GM19238 (cell line): ENCODE results near the gene IREB2.
A peak's percentile ranks its signal among the peaks of the same experiment; 100 is the strongest.
"Not testable (repeated sequence)": the region's sequence is repeated elsewhere in the genome, so short reads cannot be mapped to it uniquely, and the experiment has no call there.

Source experiments
- DNase-seq: peaks from one replicate; pipeline ENCODE4 v3.0.0; 2011; ENCODE audit warnings: low spot score; ENCODE audit not compliant: insufficient read length

Gene IREB2

DNA sequence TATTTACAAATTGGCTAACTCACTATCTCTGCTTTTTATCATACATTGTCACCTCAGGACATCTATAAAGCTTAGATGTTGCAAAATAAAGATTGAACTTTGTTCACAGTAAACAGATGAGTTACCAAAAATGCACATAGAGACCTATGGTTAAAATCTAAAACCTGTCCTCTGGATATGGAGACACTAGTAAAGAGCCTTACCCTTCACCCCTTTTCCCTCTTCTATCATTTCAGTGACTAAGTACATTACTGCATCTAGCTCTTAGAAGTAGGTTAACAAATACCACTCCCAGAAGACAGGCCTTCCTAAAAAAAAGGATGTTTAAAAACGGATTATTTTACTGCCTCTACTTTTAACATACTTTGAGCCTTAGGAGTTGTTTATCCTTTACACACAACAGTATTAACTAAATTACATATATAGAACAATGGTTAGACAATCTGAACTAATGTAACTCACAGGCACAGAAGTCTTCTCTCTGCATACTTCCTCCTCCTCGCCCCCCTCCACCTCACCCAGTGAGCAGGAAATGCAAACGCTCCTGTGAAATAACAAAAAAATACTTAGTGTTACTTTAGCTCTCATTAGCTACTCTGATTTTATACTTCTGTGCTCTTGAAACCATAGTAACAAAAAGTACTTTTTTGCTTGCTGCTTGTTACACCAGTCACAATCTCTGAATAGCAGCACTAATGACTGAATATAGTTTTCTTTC is 23.3 kb downstream of the IREB2 start:
- no peak for DNase-seq

DNA sequence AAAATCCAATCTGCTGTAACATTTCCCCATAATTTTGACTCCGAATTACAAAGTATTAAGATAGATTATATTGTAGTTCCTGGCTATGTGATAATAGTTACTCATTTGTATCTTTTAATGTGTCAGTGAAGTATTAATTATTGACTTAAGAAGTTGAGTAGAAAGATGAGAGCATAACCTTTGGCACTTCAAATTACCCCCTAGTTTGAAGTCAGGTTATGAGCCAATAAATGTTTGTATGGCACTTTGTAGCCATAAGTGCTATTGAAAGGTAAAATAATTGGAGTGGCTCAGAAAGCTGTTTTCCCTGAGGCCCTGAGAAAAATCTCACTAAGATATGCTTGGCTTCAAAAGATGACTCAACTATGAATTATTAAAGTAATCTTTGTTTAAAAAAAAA is 31.0 kb downstream of the IREB2 start:
- no peak for DNase-seq

DNA sequence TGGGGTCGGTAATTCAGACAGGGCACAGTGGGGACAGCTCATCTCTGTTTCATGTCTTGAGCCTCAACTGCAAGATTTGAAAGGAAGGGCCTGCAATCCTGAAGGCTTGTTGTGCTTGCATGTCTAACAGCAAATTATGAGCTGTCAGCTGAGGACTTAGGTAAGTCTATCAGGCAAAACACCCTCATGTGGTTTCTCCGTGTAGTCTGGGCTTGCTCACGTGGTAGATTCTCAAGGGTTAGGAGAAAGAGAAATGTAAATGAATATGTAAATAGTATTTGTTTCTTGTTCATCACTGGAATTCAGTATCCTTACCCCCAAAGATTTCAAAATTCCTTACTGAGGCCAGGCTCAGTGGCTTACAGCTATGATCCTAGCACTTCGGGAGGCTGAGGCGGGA is 39.3 kb downstream of the IREB2 start:
- DNase-seq = no peak

DNA sequence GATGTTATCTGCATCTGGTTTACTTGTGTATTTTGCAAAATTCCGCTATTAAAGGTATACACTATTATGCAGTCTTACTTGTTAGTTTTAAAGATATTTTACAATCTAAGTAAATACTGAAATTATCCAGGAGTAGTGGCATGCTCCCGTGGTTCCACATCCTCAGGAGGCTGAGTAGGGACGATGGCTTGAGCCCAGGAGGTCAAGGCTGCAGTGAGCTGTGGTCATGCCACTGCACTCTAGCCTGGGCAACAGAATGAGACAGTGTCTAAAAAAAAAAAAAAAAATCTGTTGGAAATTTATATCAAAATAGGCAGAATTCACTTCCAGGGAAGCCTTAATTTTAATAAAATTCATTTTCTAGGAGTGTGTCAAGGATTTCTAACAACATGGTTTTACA is 41.6 kb downstream of the IREB2 start:
- no peak for DNase-seq

DNA sequence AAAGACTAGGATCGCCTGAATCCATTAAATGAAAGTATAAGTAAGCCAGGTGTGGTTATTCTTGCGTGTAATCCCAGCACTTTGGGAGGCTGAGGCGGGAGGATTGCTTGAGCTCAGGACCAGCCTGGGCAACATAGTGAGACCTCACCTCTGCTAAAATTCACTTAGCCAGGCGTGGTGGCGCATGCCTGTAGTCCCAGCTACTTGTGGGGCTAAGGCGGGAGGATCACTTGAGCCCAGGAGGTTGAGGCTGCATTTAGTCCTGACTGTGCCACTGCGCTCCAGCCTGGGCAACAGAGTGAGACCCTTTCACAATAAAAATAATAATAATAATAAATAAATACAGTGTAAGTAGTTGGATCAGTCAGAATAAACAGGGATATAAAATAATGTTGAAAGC is 43.9 kb downstream of the IREB2 start:
- DNase-seq = no peak

DNA sequence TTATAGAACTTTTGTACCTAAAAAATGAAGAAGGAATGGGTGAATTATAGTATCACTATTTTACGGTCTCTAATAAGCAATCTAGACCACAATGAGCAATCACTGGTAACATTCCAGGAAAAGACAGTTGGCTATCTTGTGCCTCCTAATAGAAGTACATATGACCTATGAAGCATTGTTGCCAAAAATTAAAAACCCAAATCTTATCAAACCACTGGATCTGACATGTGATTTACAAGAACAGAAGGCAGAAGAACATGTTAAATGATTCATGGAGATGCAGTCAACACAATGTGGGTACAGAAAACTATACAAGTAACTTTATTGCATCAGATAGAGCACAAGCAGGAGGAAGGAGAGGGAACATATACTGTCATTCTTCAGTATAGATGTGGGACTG is 54.9 kb downstream of the IREB2 start:
- DNase-seq = no peak

DNA sequence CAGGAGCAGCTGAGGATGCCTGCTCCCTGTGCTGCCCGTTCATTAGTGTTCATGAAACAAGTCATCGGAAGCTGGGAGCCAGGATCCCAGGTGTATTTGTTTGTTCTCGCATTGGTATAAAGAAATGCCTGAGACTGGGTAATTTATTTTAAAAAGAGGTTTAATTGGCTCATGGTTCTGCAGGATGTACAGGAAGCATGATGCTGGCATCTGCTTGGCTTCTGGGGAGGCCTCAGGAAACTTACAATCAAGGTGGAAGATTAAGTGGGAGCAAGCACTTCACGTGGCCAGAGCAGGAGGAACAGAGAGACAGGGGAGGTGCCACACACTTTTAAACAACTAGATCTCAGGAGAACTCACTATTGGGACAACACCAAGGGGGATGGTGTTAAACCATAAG is 63.8 kb downstream of the IREB2 start:
- no peak for DNase-seq

DNA sequence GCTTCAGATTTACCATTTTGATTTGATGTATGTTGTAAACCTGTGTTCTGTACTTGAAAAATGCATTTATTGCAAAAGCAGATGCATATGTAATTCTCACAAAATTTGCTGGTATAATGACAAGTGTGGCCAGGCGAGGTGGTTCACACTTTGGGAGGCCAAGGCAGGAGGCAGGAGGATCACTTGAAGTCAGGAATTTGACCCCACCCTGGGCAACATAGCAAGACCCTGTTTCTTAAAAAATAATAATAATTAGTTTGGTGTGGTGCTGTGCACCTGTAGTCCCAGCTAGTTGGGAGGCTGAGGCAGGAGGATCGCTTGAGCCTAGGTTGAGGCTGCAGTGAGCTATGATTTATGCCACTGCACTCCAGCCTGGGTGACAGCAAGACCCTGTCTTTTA is 64.6 kb downstream of the IREB2 start:
- no peak for DNase-seq

DNA sequence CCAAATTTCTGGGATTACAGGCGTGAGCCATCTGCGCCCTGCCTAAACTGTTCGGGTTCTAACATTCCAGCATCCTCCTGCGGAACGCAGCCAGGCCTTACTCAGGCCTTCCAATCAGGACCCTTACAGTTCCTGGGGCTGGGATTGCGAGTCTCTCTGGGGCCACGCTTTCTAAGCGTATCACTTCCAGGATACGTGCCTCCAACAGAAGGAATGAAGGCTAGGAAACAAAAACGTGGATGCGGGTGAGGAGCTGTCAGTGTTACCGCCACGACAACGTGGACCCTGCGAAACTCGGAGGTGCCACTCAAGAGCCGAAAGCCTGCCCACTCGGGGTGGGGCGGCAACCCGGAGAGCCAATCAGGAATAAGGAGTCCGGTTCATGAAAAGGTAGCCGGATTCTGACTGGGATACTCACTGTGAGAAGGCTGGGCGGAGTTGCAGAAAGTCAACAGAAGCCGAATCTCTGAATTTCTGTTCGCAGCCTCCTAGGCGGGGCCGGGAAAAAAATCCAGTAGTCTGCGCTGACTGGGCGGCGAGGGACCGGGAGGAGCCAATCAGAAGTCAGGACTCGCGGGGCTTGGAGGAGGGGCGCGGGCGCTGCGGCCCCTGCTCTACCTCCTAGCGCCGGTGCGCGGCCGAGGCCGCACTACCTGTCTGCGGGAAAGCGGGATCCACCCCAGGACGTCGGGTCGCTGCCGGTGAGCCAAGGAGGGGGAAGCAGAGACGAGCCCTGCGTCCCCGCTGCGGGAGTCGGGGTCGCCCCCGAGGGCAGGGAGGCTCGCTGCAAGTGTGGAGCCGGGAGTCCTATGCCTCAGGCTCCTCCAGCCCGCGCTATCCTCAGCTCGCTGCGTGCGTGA is 69.2 kb downstream of the IREB2 start, which contains the start of gene HYKK:
TSS of gene HYKK (plus strand) at position 607 of the 860 bp plus-strand sequence. CDS start 5,512 bp downstream, outside the sequence.
- DNase-seq = peak; percentile 82

DNA sequence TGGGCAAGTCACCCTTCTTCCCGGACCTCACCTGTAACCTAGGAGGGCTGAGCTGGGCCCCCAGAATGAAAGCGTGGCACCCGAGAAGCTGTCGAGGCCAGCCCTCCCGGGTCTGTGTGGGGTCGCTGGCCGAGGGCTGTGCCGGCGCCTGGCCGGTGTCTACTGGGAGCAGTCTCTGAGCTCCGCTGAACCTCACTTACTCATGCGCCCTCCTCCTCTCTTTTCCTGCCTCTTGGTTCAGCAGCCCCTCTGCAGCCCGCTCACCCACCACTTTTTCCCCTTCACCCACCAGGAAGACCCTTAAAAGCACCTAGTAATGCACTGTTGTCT is 69.8 kb downstream of the IREB2 start:
- DNase-seq = no peak

DNA sequence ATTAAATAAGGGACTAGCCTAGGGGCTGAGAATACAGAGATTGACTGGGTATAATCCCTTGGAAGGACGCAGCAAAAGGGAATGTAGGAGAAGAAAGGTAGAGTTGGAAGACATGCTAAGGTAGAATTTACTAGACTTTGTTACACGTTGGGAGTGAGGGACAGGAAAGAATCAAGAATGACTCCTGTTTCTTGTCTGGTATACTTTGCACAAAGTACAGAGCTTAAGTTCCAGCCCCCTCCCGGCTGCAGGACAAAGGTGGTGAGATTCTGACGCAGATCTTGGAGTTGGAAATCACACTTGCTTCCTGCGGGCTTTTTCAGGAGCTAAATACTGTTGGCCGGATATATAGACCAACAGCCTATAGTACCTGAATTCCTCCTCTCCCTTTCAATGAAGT is 70.3 kb downstream of the IREB2 start:
- no peak for DNase-seq

DNA sequence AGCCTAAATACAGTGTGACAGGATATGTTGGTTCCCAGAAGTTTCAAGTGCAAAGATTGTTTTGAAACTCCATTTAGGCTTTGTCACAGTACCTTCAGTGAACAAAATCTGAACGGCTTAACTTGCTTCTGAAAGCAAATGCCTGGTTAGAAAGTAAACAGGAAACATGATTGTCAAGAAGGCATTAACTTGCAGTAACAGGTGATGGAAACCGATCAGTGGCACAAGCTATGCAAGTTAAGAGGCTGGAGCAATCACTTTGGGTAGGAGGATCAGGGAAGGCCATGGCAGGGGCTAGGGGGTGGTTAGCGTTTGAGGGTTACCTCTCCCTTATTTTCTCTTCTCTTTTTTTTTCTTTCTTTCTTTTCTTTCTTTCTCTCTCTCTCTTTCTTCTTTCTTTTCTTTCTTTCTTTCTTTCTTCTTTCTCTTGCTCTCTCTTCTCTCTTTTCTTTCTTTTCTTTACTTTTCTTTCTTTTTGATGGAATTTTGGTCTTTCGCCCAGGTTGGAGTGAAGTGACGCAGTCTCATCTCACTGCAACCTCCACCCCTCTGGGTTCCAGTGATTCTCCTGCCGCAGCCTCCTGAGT is 71.8 kb downstream of the IREB2 start:
- DNase-seq = no peak

DNA sequence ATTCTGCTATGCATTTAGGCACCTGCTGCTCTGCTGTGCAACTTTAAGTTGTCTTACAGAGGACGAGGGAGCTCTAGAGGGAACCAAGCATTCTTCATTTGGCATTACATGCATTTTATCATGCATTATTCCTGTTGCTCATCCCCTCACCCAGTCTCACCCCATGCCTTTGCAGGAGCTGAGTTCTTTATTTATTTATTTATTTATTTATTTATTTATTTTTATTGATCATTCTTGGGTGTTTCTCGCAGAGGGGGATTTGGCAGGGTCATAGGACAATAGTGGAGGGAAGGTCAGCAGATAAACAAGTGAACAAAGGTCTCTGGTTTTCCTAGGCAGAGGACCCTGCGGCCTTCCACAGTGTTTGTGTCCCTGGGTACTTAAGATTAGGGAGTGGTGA is 82.0 kb downstream of the IREB2 start:
- not testable (repeated sequence) for DNase-seq

DNA sequence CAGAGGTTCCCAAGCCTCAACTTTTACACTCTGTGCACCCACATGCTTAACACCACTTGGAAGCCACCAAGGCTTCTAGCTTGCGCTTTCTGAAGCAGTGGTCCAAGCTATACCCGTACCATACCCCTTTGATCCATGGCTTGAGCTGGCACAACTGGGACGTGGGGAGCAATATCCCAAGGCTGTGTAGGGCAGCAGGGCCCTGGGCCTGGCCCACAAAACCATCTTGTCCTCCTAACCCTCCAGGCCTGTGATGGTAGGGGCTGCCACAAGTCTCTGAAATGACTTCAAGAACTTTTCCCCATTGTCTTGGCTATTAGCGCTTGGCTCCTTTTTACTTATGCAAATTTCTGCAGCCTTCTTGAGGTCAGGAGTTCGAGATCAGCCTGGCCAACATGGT is 86.2 kb downstream of the IREB2 start:
- DNase-seq = no peak

DNA sequence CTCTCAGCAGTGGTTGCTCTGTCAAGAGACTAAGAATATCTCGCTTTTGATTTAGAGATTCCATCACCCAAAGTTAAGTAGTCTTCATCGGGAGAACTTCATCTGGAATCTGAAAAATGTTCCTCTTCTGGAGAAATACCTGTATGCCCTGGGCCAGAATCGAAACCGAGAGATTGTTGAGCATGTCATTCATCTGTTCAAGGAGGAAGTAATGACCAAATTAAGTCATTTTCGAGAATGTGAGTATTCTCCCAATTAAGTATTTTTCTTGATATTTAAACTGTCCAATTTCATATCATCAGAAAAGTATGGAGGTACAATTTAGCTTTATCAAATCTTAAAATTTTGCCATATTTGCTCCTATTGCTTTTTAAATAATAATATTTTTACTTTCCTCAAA is 89.3 kb downstream of the IREB2 start:
- DNase-seq = no peak

DNA sequence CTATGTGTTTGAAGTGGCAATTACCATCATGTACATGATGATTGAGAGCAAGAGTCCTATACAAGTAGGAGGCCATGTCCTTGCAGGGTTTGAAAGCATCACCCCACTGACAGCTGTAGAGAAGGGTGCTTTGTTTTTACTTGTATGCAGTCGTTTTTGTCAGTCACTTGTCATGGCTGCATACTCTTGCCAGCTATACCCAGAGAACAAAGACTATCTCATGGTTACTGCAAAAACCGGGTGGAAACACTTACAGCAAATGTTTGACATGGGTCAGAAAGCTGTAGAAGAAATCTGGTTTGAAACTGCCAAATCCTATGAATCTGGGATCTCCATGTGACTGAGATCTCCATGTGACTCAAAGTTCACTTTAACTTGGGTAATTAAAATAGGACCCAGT is 95.3 kb downstream of the IREB2 start:
- DNase-seq = no peak

DNA sequence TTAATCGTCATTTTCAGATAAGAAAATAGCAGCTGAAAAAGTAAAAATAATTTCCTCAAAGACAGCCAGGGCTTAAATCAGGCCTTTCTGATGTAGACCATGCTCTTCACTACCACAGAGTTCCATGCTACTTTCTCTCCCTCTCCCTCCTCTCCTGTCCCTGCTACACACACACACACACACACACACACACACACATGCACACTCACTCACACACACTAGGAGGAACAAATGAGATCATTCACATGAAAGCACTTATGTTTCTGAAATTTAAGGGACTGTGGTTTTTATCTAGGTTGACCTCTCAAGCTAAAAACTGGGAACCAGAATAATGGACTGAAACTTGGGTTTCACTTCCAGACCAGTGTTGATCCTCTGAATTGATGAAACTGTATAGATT is 98.1 kb downstream of the IREB2 start:
- no peak for DNase-seq

DNA sequence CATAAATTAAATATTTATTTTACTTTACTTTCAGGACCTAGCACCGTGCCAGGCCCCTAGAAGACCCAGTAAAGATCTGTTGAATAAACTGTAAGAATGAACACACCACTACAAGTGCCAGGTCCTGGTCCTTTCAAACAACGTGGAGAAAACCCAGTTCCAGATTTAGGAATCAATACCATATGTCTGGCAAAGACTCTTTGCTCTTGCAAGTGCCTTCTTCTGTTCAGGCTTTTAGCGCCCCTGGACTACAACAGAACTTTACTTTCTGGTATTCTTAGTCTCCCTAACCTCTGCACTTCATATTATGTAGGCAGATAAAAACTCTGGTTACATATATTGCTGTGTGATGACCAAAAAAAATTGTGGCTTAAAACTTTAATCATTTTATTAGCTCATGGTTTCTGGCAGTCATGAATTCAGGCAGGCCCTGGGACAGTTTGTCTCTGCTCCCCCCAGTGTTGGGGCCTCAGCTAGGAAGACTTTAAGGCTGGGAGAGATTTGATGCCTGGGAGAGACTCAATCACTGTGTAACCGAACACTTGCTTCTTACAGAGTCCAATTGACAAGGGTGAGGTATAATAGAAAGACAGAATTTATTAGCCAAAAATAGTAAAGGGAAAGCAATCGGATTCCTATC is 99.4 kb downstream of the IREB2 start:
- no peak for DNase-seq

DNA sequence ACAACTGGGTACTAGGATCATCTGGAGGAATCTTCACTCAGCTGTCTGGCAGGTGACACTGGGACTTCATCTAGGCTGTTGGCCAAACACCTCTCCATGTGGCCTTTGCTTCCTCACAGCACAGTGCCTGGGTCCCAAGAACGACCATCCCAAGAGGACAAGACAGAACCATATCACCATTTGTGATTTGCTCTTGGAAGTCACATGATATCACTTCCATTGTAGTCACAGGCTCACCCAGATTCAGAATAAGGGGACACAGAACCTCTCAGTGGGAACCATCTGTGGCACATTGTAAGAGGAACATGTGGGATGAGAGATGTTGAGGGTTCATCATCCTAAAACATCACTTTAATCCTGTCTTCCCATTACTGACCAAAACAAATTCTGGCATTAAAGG is 100.3 kb downstream of the IREB2 start:
- no peak for DNase-seq

DNA sequence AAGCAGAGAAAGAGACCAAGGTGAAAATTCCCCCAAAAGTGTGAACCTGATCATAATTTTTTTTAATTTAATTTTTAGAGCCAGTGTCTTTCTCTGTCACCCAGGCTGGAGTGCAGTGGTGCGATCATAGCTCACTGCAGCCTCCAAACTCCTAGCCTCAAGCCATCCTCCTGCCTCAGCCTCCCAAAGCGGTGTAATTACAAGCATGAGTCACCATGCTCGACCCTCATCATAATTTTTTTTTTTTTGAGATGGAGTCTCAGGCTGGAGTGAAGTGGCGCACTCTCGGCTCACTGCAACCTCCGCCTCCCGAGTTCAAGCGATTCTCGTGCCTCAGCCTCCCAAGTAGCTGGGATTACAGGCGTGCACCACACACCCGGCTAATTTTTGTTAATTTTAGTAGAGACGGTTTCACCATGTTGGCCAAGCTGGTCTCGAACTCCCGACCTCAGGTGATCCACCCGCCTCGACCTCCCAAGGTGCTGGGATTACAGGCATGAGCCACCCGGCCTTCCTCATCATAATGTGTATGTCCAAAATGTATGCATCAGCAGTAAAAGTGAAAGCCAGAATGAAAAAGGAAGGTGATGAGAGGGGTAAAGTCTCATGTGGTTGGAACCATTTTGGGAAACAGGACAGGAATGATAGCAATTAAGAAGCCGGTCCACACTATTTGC is 101.6 kb downstream of the IREB2 start:
- DNase-seq = not testable (repeated sequence)

DNA sequence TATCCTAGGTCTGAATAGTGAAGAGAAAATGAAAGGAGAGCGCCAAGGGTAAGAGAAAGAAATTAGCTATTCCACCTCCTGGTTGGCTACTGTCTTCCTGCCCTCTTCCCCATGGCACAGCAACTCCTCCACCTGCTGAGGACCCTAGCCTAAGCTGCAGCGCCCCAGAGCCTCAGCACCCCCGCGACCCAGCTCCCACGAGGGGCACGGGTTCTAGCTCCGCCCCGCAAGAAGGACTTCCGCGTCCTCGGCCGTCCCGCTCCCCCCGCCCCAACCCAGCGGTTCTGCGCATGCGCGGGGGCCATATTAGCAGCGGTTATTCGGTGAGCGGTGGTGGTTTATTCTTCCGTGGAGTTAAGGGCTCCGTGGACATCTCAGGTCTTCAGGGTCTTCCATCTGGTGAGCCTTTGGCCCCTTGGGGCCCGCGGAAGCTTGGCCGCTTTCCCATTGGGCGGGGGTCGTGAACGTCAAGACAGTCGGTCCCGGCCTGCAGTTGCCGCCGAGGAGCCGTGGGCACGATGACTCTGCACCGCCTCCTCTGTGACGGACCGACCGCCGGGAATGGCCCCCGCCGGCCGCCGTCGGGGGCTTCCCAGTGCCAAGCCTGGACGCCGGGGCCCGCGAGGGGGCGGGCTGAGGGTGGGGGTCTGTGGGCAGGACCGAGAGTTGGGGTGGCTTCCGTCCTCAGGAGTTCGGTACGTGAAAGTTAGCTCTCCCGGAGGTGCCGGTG is 102.3 kb downstream of the IREB2 start, which contains the start of gene PSMA4:
TSS of gene PSMA4 (plus strand) at position 304 of the 730 bp plus-strand sequence. CDS start 1,484 bp downstream, outside the sequence.
- DNase-seq = peak; percentile 87
